ENCODE data around the gene SEPTIN12.

- TF ChIP-seq CTCF (conservative IDR thresholded peaks at IDR 0.05; ENCODE audit: low read depth, low read length): no peak
- TF ChIP-seq EZH2 (IDR thresholded peaks at IDR 0.05; ENCODE audit: borderline replicate concordance, low read depth, low read length, poor library complexity, severe bottlenecking): no peak
These were observed 18.1 kb upstream of the SEPTIN12 start for GRCh38 chr16:4806280-4806679.

All from A673 (cell line).